Coronary artery (tissue), 2 donors: ENCODE data around the gene QPCTL.

Experiments used
- DNase-seq: peaks from one replicate; pipeline ENCODE4 v3.0.0-alpha.2; 2017; ENCODE audit warnings: low spot score
- H3K27ac ChIP-seq, 2 donors: fragments of 200-600 bp; sonication (generic); one replicate each; pipeline ENCODE4 v1.5.1; 2016 to 2019
- H3K4me3 ChIP-seq: fragments of 200-600 bp; sonication (generic); 2 replicates; pipeline ENCODE4 v1.5.1; 2016; ENCODE audit warnings: mild to moderate bottlenecking, moderate library complexity
- TF ChIP-seq, protein P1 (sequence below): fragments of 200-600 bp; sonication (generic); IDR thresholded peaks from one replicate; pipeline ENCODE4 v1.5.1; 2019; ENCODE audit warnings: antibody characterized with exemption

The QPCTL gene

DNA sequence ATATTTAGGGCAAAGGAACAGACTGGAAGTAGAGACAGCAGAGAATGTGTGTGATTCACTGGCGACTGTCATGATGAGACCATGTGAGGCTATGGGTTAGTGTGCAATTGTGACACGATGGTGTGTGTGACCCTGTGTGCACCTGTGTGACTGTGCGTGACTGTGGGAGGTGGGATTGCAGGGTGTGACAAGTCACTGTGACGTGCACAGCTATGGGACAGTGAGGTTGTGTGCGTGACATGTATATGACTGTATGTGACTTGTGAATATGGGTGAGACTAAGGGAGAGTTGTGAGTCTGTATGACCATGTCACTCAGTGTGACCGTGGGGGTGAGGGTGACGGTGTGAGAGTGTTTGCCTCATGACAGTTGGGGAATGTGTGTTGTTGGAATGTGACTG lies 27.9 kb upstream of the QPCTL start:
- H3K4me3 ChIP-seq: no peak overlapping the region
- TF ChIP-seq, protein P1, sequence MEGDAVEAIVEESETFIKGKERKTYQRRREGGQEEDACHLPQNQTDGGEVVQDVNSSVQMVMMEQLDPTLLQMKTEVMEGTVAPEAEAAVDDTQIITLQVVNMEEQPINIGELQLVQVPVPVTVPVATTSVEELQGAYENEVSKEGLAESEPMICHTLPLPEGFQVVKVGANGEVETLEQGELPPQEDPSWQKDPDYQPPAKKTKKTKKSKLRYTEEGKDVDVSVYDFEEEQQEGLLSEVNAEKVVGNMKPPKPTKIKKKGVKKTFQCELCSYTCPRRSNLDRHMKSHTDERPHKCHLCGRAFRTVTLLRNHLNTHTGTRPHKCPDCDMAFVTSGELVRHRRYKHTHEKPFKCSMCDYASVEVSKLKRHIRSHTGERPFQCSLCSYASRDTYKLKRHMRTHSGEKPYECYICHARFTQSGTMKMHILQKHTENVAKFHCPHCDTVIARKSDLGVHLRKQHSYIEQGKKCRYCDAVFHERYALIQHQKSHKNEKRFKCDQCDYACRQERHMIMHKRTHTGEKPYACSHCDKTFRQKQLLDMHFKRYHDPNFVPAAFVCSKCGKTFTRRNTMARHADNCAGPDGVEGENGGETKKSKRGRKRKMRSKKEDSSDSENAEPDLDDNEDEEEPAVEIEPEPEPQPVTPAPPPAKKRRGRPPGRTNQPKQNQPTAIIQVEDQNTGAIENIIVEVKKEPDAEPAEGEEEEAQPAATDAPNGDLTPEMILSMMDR: no peak
- no peak overlapping the region for H3K27ac ChIP-seq
- DNase-seq: no peak

DNA sequence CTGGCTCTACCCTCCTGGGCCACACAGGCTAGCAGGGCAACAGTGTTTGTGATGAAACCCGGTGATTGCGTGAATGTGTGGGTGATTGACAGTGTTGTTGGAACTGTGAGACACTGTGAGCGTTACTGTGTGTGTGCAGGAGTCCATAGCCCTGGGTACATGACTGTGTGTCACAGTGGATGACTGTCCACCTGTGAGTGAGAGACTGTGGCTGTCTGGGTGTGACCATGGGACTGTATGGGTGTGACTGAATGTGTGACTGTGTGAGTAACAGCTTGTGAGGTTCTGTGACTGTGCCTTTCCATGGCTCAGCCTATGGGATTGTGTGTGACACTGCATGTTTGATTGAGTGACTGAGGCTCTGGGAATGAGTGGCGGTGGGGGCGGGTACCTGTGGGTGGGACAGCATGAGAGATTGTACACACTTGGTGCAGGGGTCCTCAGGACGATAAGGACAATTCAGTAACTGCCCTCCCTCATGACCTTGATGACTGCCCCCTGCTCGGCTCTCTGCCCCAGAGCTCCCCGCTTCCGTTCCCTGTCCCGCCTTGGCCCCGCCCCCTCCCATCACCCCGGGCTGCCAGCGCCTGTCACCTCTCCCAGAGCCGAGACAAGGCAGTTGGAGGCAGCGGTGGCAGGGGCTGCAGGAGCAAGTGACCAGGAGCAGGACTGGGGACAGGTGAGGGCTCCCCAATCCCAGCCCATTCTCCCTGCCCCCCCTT lies 24.7 kb upstream of the QPCTL start, which contains the start of gene GIPR:
TSS of gene GIPR (plus strand) at position 602 of the 722 bp plus-strand sequence. CDS start 1,300 bp downstream, outside the sequence.
- TF ChIP-seq, protein P1: no peak
- Histone ChIP-seq H3K27ac (no peak within 1 kb of the TSS), H3K4me3 (peak within 1 kb of the TSS; percentile 61)
- no peak for DNase-seq

DNA sequence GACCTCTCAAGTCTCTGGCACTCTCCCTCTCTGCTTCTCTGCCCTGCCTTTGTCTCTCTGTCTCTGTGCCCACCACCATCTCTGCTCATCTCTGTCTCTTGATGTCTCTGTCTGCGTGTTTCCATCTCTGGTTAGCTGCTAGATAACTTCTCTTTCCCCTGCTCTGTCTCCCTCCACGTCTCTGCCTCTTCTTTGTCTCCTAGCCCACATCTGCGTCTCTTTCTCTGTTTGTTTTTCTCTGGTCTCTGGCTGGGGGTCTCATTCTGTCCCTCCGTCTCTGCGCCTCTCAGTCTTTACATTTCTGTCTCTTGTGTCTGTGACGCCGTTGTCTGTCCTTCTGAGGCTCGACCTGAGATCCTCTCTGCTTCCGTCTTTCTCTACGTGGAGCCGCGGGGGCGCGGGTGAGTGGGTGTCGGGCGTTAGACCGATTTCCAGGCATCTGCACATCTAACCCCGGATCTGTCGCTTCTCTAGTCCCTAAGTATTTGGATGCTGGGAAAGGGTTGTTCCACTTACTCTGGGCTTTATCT lies 24.1 kb upstream of the QPCTL start:
- TF ChIP-seq, protein P1: no peak
- H3K4me3 ChIP-seq: peak overlapping the region; percentile 61
- DNase-seq: no peak
- no peak overlapping the region for H3K27ac ChIP-seq

DNA sequence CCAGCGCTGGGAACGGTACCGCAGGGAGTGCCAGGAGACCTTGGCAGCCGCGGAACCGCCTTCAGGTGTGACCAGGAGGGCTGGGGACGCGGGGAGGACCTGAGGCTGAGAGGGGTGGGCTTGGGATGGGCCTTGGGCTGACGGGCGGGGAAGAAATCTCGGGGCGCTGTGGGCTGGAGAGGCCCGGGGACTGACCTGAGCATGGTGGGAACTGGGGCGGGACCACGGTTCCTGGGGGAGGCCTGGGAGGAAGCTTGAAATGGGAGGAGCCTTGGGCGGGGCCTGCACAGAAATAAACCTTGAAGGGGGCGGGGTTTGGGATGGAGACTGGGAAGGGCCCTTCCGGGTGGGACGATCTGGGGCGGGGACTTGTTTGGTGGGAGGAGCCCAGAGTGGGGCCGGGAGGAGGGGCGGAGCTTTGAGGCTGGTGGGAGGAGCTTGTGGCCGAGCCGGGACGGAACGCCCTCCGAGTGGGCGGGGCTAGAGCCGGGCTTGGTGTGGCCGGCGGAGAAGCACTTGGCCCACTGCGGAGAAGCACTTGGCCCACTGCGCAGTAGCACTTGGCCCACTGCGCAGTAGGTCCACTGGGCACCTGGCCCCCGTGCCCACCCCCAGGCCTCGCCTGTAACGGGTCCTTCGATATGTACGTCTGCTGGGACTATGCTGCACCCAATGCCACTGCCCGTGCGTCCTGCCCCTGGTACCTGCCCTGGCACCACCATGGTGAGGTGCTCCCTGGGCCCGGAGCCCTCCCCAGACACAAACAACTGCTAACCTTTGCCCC lies 21.6 kb upstream of the QPCTL start:
- TF ChIP-seq, protein P1: no peak
- Histone ChIP-seq H3K4me3 (peak overlapping the region; percentile 37), H3K27ac (no peak overlapping the region)
- DNase-seq: no peak

DNA sequence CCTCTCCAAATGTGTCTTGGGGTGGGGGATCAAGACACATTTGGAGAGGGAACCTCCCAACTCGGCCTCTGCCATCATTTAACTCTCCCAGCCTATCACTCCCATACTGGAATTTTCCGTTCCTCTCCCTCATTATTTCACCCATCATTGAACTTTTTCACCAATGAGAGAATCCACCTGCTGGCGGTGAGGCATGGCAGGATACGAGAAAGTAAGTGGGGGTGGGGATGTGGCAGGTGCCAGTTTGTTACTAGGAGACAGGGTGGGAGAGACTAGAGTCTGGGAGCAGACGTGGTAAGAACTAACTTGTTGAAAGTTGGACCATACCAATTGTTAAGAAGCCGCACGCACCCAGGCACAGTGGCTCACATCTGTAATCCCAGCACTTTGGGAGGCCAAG lies 17.5 kb upstream of the QPCTL start:
- TF ChIP-seq, protein P1: no peak
- Histone ChIP-seq H3K27ac (no peak overlapping the region), H3K4me3 (no peak overlapping the region)
- no peak for DNase-seq

DNA sequence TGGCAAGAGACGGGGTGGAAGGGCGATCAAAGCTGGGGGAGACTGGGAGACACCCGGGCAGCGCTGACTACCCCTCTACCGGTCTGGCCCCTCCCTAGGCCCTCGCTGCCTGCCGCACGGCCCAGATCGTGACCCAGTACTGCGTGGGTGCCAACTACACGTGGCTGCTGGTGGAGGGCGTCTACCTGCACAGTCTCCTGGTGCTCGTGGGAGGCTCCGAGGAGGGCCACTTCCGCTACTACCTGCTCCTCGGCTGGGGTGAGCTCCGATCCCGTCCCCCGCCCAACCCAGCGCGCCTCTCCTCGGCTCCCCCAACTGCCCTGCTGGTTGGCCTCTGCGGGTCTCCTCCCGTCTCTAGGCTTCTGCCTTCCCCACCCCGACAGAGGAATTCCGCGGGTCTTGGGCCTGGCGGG lies 15.6 kb upstream of the QPCTL start:
- TF ChIP-seq, protein P1: no peak
- no peak overlapping the region for H3K27ac ChIP-seq
- no peak for DNase-seq
- H3K4me3 ChIP-seq: peak overlapping the region; percentile 54
